ENCODE data around the gene HBG2.
"Not testable (repeated sequence)": the region's sequence is repeated elsewhere in the genome, so short reads cannot be mapped to it uniquely, and the experiment has no call there.

Gene HBG2

DNA sequence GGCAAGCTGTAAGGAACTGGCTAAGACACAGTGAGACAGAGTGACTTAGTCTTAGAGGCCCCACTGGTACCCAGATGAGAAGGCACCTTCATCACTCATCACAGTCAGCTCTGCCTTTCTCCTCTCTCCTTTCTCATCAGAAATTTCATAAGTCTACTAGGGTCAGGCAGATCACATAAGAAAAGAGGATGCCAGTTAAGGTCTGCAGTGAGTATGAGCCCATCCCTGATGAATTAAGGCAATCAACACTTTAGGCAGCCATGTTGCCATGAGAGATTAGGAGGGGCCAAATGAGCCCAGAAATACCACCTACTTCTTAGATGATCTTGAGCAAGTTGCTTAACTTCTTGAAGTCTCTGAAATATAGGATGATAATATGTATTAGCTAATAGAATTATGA is 27.0 kb upstream of the HBG2 start:
- DNase-seq (ENCODE audit: low read depth in 2 of 2) = no peak

DNA sequence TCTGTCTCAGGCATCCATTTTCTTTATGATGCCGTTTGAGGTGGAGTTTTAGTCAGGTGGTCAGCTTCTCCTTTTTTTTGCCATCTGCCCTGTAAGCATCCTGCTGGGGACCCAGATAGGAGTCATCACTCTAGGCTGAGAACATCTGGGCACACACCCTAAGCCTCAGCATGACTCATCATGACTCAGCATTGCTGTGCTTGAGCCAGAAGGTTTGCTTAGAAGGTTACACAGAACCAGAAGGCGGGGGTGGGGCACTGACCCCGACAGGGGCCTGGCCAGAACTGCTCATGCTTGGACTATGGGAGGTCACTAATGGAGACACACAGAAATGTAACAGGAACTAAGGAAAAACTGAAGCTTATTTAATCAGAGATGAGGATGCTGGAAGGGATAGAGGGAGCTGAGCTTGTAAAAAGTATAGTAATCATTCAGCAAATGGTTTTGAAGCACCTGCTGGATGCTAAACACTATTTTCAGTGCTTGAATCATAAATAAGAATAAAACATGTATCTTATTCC is 26.1 kb upstream of the HBG2 start:
- no peak for DNase-seq (ENCODE audit: low read depth in 2 of 2)

DNA sequence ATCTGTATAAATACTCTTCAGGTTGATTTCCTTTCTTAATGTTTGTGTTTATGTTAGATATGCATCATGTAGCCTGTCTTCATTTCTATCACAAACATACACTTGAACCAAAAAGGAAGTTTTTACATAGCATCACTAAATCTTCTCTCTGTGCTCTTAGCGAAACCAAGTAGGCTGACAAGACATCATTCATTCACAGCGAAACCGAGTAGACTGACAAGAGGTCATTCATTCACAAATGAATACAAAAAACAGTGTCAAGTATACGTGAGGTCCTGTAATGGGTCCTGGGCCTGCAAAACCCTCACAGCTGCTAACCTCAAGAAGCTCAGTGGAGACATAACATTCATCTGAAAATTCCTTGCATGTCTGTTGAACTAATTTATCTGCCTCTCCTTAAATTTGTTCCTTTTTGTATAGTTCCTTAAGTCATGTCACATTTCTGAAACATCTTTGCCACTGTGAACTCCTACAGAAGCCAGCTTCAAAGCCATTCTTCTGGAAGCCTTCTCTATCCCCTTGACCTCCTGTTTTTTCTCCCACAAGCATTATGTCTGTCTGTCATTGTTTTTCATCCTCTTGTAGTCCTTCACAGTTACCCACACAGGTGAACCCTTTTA is 25.0 kb upstream of the HBG2 start:
- no peak for DNase-seq (ENCODE audit: low read depth in 2 of 2)

- no peak for DNase-seq (ENCODE audit: low read depth in 2 of 2)
These were observed 23.3 kb upstream of the HBG2 start for GRCh38 chr11:5277807-5278382.

DNA sequence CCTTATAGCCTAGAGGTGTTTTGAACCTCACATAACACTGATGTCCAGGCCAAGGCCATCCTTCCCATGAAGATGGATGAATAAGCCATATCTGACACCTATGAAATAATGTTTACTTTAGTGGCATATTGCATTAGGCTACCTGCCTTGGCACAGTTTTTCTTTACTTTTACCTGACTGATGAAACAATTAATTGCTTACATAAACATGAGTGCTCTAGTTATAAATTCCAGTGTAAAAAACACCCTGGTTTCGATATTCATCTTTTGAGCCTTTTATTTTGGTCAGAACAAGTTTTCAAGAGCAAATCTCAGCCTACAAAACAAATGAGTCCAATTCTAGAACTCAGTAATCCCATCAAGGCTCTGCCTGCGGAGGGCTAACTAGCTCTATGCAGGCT is 22.1 kb upstream of the HBG2 start:
- DNase-seq (ENCODE audit: low read depth in 2 of 2) = no peak

- no peak for DNase-seq (ENCODE audit: low read depth in 2 of 2)
These were observed 21.0 kb upstream of the HBG2 start for GRCh38 chr11:5275369-5276110.

GRCh38 chr11:5274395-5274794 is 19.8 kb upstream of the HBG2 start:
- no peak for DNase-seq (ENCODE audit: low read depth in 2 of 2)

- no peak for DNase-seq (ENCODE audit: low read depth in 2 of 2)
These were observed 17.9 kb upstream of the HBG2 start for GRCh38 chr11:5272395-5273017.

DNA sequence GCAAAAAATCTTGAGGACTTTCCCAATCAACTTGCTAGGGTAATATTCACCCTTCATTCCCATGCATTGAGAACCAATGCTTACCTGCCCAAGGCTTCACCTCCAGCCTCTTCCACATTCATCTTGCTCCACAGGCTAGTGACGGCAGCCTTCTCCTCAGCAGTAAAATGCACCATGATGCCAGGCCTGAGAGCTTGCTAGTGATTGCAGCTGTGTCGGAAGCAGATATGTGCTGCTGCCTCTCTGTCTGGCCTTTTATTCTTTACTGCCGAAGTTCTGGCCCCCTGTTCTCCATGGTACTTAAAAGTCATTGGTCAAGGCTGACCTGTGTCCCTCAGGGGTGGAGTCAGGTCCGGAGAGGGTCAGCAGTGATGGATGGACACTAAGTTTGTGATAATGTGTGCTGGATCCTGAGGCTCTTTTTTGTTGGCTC is 15.2 kb upstream of the HBG2 start, which contains the start of gene HBE1:
HBE1 (minus strand) TSS at position 231 of the 433 bp plus-strand sequence; CDS start at position 176, 55 bp downstream.
- DNase-seq (ENCODE audit: low read depth in 2 of 2) = no peak

DNA sequence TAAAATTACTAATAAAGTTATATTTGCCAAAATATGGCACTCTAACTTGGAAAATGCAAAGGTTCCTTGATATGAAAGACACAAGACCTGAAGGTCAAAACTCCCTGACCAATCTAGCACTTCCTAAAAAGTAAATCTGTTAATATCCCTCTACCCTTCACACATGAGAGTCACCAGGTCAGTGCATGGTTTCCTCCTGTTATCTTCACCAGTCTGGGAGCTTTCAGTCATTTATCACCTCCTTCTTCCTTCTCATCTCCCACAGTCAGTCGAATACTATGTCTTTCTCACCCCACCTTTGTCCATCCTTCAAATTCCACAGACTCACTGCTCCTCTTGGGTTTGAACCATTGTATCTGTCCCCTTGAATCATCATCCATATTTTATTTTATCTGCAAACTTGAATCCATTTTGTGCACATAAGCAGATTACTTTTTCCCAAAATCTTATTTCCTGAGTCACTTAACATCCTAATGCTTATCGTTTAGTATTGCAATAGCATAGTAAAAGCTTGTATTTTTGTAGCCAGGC is 12.5 kb upstream of the HBG2 start:
- DNase-seq (ENCODE audit: low read depth in 2 of 2) = no peak

DNA sequence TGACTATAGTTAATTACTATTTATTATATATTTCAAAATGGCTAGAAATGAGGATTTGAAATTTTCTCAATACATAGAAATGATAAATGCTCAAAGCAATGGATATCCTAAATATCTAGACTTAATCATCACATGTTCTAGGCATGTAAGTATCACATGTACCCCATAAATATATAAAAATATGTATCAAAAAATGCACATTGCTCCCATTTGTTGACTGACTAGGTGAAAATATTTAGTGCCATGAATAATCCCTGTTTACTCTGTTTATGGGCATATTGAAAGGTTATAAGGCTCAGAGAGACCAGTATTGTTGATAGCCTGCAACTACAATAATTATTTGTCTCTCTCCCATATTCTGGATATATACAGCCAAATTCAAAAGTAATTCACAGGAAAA is 12.0 kb upstream of the HBG2 start:
- DNase-seq (ENCODE audit: low read depth in 2 of 2) = no peak

GRCh38 chr11:5265832-5266231 is 11.3 kb upstream of the HBG2 start:
- no peak for DNase-seq (ENCODE audit: low read depth in 2 of 2)

DNA sequence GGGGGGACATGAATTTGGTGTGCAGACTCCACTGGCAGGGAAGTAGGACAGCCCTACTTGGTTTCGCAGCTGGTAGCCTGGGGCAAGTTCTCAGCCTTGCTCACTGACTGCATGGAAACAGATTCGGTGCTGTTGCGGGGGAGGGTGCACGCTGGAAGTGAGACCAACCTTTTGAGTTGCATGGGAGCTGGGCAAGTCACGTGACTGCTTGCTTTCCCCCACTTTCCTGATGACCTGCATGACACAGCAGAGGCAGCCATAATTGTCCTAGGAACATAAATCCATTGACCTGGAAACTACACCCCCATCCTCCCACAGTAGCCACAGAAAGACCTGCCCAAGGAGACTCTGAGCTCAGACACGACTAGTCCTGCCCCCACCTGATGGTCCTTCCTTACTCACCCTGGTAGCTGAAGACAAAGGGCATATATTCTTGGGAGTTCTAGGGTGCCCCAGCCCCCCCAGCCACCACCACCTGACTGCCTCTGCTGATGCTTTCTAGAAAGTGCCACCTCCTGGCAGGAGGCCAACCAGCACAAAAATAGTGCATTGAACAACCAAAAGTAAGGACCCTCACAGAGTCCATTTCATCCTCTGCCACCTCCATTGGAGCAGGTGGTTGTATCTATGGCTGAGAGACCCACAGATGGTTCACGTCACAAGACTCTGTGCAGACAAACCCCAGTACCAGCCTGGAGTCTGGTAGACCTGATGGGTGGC is 4.1 kb upstream of the HBG2 start:
- no peak for DNase-seq (ENCODE audit: low read depth in 2 of 2)

DNA sequence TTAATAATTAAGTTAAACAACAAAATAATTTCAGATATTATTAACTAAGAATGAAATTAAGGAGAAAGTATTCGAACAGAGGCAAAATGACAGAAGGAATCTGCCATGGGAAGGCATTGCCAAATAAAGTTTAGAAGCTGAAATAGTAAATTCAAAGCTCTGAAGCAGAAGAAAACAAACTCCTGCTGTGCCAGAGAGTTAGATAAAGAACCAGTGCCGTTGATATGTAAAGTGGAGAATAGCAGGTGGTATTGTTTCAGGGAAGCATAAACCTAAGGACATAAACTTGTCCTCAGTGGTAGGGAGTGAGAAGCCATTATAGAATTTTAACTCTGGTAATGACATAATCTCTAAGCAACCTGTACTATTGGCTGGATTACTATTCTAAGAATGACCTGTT is 2.7 kb upstream of the HBG2 start:
- DNase-seq (ENCODE audit: low read depth in 2 of 2) = no peak

- not testable (repeated sequence) for DNase-seq (ENCODE audit: low read depth in 2 of 2)
These were observed 558 bp downstream of the HBG2 start for GRCh38 chr11:5254023-5254422.

GRCh38 chr11:5253440-5253839 is 1.1 kb downstream of the HBG2 start:
- DNase-seq (ENCODE audit: low read depth in 2 of 2) = not testable (repeated sequence)

GRCh38 chr11:5252919-5253265 is 1.7 kb downstream of the HBG2 start:
- DNase-seq (ENCODE audit: low read depth in 2 of 2) = no peak

DNA sequence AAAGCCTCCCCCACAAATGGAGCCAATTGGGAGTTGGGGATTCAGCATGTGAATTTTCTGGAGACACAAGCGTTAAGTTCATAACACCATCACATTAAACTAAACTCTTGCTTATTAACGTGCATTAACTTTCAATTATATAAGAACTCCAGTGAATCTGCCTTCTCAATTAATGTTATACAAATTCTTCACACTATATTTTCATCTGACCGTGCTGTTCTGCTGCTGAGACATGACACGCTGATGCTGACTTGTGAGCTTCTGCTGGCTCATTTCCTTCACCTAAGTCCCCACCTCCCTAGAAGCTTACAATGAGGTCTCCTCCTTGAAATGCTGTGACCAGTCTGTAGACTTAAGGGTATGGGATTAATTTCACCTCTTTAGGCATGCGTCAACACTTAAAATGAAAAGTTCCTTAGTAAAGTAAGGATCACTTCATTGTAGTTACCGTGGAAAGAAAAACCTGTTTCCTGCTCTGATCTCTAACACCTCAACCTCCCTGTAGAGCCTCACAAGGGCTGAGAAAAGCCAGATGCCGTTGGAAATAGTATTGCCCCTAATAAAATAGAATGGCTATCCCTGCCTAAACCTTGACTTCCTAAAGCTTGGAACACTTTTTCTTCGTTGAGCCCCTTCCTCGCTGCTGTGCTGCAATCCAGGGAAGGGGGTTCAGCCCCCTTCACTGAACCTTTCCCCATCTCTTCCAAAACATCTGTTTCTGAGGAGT is 2.2 kb downstream of the HBG2 start:
- no peak for DNase-seq (ENCODE audit: low read depth in 2 of 2)

- no peak for DNase-seq (ENCODE audit: low read depth in 2 of 2)
These were observed 2.8 kb downstream of the HBG2 start for GRCh38 chr11:5251746-5252145.

DNA sequence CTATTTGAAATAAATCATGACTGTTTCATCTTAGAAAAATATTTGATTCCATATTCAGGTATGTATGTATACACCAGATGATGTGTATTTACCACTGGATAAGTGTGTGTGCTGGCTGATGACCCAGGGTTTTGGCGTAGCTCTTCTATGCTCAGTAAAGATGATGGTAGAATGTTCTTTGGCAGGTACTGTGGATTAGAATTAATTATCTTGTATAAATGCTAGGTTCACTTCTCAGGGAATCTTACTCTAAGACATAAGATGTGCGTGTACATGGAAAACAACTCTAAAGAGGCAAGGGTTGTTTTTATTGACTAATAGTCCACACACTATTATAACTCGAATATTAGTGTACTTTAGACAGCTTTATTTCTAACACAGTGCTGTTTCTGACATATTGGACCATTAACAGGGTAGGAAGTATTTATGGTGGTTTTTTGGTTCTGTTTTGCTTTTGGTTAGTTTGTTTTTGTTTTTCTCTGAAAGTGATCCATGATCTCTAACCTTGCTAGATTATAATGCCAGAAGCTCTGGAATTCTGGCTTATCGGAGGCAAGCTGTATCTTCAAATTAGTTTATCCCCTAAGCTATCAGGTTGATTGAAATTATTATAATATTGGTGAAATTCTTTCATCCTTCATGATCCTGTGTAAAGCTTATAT is 3.9 kb downstream of the HBG2 start:
- DNase-seq (ENCODE audit: low read depth in 2 of 2) = no peak

All from activated CD8-positive, alpha-beta memory T cell treated with anti-CD3 and anti-CD28 coated beads for 4 hours (primary cell).